Neural progenitor cell (in vitro differentiated cells): Measurements from ENCODE around the gene ERC1.

ENCODE experiments used
- EZH2phosphoT487 ChIP-seq: fragments of 200-600 bp; sonication (generic); IDR thresholded peaks from 2 replicates; pipeline ENCODE4 v1.6.1; 2017; ENCODE audit warnings: antibody characterized with exemption
- TF ChIP-seq, protein P1 (sequence below): fragments of 200-600 bp; sonication (generic); IDR thresholded peaks from 2 replicates; pipeline ENCODE4 v1.5.1; 2017; ENCODE audit warnings: antibody characterized with exemption, mild to moderate bottlenecking

DNA sequence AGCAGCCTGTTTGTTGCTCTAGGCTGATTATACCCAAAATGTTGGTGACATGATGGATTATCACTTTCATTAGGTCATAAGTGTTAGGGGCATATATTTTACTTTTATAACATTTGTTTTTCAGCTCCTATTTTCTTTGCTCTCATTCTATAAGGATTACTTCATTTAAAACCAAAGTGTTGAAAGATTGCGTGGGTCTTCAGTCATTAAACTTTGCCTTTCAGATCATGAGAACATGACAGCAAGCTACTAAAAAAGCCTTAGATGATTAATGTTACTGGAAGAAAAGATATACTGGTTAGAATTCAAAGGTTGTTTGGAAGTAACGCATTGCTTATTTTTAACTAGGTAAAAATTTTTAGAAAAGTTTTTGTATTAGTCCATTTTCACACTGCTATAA is 156.8 kb downstream of the ERC1 start:
- TF ChIP-seq, protein P1, sequence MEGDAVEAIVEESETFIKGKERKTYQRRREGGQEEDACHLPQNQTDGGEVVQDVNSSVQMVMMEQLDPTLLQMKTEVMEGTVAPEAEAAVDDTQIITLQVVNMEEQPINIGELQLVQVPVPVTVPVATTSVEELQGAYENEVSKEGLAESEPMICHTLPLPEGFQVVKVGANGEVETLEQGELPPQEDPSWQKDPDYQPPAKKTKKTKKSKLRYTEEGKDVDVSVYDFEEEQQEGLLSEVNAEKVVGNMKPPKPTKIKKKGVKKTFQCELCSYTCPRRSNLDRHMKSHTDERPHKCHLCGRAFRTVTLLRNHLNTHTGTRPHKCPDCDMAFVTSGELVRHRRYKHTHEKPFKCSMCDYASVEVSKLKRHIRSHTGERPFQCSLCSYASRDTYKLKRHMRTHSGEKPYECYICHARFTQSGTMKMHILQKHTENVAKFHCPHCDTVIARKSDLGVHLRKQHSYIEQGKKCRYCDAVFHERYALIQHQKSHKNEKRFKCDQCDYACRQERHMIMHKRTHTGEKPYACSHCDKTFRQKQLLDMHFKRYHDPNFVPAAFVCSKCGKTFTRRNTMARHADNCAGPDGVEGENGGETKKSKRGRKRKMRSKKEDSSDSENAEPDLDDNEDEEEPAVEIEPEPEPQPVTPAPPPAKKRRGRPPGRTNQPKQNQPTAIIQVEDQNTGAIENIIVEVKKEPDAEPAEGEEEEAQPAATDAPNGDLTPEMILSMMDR: no peak
- no peak for TF ChIP-seq EZH2phosphoT487
